GM19351 (cell line): ENCODE data around the gene MRPL55.

Source experiments
- ATAC-seq: cut with Tn5 transposase; IDR thresholded peaks from one replicate; pipeline ENCODE4 v1.9.1; 2021; ENCODE audit warnings: mild to moderate bottlenecking, moderate library complexity; ENCODE audit not compliant: unreplicated experiment

Gene MRPL55

GRCh38 chr1:228088586-228089498 is 20.3 kb downstream of the MRPL55 start:
- ATAC-seq, result no peak

GRCh38 chr1:228087771-228088251 is 21.3 kb downstream of the MRPL55 start:
- ATAC-seq, result no peak

DNA sequence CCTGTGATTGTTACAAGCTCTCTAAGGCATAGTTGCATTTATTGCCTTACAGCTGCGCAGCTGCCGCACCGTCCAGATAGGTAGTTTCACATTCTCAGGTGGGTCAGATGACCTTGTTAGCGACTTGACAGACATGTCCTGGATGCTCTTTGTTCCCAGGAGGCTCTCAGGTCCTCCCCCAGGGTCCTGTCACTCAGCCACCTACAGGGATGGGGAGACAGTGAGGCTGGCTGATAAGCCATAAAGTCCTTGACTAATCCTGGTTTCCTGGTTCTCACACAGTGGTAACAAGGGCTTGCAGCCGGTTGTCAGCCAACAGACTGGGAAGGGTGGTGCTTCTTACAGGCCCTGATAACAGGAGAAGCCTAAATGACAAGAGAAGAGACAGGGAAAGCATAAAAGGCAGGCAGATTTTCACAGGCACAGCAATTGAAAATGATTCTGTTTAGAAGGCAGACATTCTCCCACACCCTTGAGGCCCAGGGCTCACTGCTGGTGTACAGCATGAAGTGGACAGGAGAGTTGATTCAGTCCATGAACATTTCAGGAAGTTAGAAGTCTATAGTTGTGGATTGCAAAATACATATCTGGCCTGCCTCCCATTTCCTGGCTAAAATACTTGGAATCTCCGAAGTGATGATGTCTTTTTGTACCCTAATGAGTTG is 23.7 kb downstream of the MRPL55 start:
- no peak for ATAC-seq

DNA sequence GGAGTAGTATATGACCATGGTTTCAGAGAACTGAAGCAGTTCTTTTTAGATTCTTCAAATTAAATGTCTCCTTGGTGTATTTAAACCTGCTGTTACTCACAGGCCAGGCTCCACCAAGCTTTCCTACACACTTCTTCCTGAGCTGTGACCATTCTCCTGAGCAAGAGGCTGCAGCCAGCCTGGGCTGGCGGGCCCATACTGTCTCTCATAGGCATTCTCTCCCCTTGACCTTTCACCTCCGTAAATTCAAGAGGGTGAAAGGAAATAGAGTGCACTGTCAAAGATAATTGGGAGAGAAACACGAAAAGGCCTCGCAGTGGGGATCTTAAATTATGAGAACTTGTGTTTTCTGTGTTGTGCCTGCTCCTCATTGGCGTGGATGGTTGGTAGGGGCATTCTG is 24.3 kb downstream of the MRPL55 start:
- no peak for ATAC-seq

DNA sequence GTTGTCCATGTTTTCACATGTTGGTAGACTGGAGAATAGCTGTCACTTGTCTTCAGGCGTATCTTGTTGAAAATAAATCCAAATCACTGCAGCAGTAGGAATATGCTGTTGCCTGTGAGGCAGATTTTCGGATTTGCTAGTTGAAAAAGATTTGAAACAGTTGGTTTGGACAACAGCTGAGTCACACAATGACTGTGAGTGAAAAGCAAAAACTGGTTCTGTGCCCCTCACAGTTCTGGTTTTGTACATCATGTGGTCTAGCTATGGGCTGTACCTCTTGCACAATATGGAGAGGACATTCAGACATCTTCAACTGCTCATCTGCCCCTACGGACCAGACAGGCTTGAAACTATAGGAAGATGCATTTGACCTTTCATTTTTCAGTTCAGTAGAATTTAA is 24.8 kb downstream of the MRPL55 start:
- no peak for ATAC-seq

DNA sequence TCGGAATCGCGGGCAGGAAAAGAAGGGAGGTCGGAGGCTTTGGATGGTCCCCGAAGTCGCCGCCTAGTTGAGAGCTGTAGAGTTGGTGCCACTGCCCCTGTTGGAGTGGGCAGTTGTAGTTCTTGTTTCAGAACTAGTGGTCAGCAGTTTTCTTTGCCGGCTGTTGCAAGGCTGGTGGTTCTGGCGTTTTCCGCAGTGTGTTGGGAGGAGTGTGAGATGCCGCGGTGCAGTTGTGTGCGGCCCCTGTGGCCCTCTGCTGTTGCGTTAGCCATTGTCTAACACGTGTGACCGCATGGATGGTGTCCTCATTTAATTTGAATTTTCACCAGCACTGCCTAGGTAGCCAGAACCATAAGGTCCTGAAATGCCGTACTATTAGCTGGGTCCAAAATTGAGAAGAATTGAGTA is 25.2 kb downstream of the MRPL55 start:
- no peak for ATAC-seq

- peak; percentile 12 for ATAC-seq
Observed at GRCh38 chr1:228082918-228083870, 25.9 kb downstream of the MRPL55 start.

GRCh38 chr1:228082214-228082917 is 26.7 kb downstream of the MRPL55 start, which contains the start of gene ARF1:
Gene ARF1, plus strand, starts transcription at chr1:228082708. Its CDS starts 14,407 bp downstream, at chr1:228097115.
- peak; percentile 63 for ATAC-seq

DNA sequence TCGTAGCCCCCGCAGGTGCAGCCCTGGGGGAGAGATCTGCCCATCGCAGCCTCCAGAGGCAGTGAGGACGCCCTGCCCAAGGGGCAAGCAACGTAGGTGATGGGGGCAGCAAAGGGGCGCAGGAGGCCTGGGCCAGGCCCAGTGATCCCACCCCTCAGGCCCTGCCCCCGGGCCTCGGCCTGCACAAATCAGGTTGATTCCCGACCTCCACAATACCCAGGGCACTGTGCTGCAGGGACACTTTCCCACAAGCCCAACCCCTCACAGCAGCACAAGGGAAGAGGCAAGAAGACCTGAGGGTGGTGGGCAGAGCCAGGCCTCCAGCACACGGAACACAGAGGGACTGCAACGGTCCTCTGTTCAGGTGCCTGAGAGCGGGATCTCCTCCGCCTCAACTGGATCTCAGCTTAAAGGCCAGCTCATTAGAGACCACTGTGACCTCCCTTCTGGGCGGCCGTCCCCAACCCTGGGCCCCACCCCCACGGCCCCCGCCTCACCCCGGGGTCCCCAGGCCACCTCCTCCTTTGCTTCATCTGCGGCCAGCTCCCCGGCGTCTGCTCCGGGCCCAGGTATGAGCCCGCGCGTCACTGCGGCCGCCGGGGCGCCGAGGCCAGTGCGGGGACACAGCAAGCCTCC is 27.4 kb downstream of the MRPL55 start:
- ATAC-seq, result peak; percentile 25

GRCh38 chr1:228081144-228081543 is 28.0 kb downstream of the MRPL55 start:
- no peak for ATAC-seq

GRCh38 chr1:228079601-228080263 is 29.4 kb downstream of the MRPL55 start:
- ATAC-seq, result no peak

DNA sequence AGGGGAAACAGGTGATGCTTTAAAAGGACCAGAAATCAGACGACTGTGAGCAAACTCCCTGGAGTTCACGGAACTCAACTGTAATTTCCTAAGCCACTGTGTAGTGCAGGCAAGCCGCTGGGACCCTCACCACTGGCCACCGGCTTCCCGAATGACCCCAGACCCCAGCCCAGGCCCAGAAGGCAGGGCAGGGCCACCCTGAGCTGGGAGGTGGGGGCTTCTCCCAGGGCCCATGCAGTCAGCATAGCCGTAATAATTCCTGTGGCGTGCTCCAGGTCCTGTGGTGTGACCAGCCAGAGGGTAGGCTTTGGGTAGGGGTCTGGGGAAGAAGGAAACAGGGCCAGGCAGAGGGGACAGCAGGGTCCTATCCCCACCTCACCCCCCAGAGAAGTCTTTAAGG is 30.1 kb downstream of the MRPL55 start:
- no peak for ATAC-seq

- no peak for ATAC-seq
Observed at GRCh38 chr1:228077565-228078330, 31.4 kb downstream of the MRPL55 start.

- no peak for ATAC-seq
Observed at GRCh38 chr1:228076796-228077430, 32.2 kb downstream of the MRPL55 start.

DNA sequence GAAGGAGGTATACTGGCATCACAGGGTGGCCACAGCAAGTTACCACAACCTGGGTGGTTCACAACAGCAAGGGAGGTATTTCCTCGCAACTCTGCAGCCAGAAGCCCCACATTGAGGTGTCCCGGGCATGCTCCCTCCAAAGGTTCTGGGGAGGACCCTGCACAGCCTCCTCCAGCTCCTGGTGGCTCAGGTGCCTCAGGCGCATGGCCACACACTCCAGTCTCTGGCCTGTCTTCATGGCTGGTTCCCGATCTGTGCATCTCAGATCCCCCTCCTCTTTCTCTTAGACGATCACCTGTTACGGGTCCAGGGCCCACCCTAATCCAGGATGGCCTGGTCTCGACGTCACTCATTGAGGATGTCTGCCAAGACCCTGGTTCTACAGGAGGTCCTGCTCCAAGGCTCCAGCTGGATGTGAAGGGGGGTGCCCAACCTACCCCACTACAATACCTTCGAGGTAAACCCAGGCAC is 33.3 kb downstream of the MRPL55 start:
- ATAC-seq, result no peak

DNA sequence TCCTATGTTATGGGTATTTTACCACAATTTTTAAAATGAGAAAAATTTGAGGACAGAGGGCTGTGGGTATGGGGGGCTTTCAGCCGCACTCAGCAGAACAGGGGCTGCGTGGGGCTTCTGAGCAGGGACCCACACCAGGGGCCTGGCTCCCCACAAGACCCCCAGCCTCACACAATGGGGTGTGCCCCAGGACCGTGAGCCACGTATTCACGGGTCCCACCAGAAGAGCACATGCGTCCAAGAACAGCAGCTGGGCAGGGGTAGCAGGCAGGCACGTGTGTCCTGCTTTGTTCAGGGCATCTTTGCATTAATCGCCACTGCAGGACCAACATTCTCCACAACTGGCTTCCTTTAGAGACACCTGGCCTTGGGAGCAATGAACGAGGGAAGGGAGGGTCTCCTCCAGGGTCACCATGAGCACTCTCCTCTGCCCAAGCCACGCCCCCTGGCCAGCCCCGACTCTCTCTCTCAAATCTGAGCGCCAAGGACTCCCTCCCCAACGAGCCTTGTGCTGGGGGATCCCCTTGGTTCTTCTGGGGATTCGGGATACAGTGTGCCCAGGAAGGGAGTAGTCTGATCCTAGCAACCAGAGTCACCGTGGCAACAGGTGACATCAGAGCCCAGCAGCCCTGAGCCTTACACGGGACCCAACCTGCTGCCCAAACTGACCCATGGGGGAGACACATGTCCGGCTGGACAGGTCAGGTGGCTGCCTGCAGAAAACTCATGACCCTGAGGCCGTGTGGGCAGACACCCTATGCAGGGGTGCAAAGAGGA is 34.0 kb downstream of the MRPL55 start:
- no peak for ATAC-seq
